Thoracic aorta (tissue), 2 donors: ENCODE results near the gene THEMIS. TPM values are rescaled to one million over a fixed set of nuclear protein-coding genes. Genes with fewer than 3 reads are reported as not detected.

Source experiments
- ATAC-seq: fragments of 150-250 bp; one replicate; pipeline ENCODE4 v1.8.0; 2017; ENCODE audit warnings: low read depth; ENCODE audit not compliant: insufficient number of reproducible peaks, low FRiP score
- DNase-seq: peaks from one replicate; pipeline ENCODE4 v3.0.0-alpha.2; 2020; ENCODE audit warnings: low spot score
- H3K27ac ChIP-seq, 2 donors: fragments of 200-600 bp; sonication (generic); 1 replicate in 1 of 2; 2 replicates in 1 of 2; pipeline ENCODE4 v1.5.1; 2016; ENCODE audit warnings: mild to moderate bottlenecking in 2 of 2, moderate library complexity in 2 of 2
- H3K27me3 ChIP-seq: fragments of 200-600 bp; sonication (generic); replicated peaks from 2 replicates; pipeline ENCODE4 v1.6.0; 2016; ENCODE audit warnings: mild to moderate bottlenecking; ENCODE audit not compliant: insufficient read depth
- H3K36me3 ChIP-seq: fragments of 200-600 bp; sonication (generic); one replicate; pipeline ENCODE4 v1.5.1; 2016
- H3K4me1 ChIP-seq, 2 donors: fragments of 200-600 bp; sonication (generic); 1 replicate in 1 of 2; 2 replicates in 1 of 2; pipeline versions ENCODE4 v1.5.1 to v1.6.0; 2016; ENCODE audit warnings: low read depth in 2 of 2, mild to moderate bottlenecking in 1 of 2; ENCODE audit not compliant: control insufficient read depth in 1 of 2
- H3K4me3 ChIP-seq: fragments of 200-600 bp; sonication (generic); 2 replicates; pipeline ENCODE4 v1.5.1; 2016; ENCODE audit warnings: mild to moderate bottlenecking
- H3K9me3 ChIP-seq: fragments of 200-600 bp; sonication (generic); 2 replicates; pipeline ENCODE4 v1.5.1; 2016
- total RNA-seq, 2 donors: library from RNA; depleted of rRNA; stranded (reverse); fragments of >200 nt; gene quantifications; one replicate each; pipeline versions ENCODE4 v1.1.0 to v1.2.3, GENCODE V29; 2016
- TF ChIP-seq, protein P1 (sequence below): fragments of 200-600 bp; sonication (generic); IDR thresholded peaks from one replicate; pipeline ENCODE4 v1.5.1; 2019; ENCODE audit warnings: antibody characterized with exemption

THEMIS gene
- total RNA-seq, 2 donors from 2014 or later = 1.6 to 1.9 TPM

DNA sequence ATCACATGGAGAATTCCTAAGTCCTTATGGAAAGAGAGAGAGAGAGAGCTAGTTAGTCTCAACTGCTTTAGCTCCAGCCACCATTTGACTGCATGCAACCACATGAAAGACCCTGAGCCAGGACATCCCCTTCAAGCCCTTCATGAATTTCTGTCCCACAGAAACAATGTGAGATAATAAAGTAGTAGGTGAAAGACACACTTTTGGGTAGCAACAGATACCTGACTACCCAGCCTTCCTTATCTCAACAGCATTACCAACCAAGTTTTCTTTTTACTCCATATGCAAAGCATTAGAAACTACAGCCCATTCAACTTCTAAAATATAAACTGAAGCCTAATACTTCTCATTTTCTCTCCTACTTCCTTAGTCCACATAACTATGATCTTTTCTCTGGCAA, 23.2 kb upstream of the THEMIS start:
- H3K9me3 ChIP-seq = no peaks in the 10 kb centered on the region
- ATAC-seq (no peak), DNase-seq (no peak)
- no peaks in the 10 kb centered on the region for H3K4me1 ChIP-seq
- H3K4me3 ChIP-seq = no peak overlapping the region
- no peaks in the 10 kb centered on the region for H3K27me3 ChIP-seq
- TF ChIP-seq, protein P1, sequence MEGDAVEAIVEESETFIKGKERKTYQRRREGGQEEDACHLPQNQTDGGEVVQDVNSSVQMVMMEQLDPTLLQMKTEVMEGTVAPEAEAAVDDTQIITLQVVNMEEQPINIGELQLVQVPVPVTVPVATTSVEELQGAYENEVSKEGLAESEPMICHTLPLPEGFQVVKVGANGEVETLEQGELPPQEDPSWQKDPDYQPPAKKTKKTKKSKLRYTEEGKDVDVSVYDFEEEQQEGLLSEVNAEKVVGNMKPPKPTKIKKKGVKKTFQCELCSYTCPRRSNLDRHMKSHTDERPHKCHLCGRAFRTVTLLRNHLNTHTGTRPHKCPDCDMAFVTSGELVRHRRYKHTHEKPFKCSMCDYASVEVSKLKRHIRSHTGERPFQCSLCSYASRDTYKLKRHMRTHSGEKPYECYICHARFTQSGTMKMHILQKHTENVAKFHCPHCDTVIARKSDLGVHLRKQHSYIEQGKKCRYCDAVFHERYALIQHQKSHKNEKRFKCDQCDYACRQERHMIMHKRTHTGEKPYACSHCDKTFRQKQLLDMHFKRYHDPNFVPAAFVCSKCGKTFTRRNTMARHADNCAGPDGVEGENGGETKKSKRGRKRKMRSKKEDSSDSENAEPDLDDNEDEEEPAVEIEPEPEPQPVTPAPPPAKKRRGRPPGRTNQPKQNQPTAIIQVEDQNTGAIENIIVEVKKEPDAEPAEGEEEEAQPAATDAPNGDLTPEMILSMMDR = no peak
- H3K36me3 ChIP-seq = no peaks in the 10 kb centered on the region
- H3K27ac ChIP-seq = no peak overlapping the region

DNA sequence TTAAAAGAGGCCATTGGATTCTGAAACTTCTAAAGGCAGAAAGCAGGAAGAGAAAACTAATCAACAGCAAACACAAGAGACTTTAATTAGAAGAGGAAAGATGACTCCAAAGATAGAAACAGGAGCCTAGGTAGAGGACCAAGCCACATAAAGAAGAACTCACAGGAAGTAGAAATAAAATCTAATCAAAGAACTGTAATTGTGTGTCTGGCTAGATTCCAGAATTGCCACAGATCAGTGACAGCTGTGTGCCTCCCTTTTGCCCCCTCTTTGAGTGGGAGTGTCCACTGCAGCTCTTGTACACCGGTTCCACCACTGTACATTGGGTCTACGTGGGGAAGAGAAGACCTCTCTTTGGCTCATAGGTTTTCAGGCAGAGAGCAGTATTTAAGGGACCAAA, 22.3 kb upstream of the THEMIS start:
- ATAC-seq (no peak), DNase-seq (no peak)
- no peak overlapping the region for H3K4me3 ChIP-seq
- H3K9me3 ChIP-seq = no peaks in the 10 kb centered on the region
- no peaks in the 10 kb centered on the region for H3K4me1 ChIP-seq
- TF ChIP-seq, protein P1 = no peak
- H3K27ac ChIP-seq = no peak overlapping the region
- no peaks in the 10 kb centered on the region for H3K36me3 ChIP-seq
- H3K27me3 ChIP-seq = no peaks in the 10 kb centered on the region

DNA sequence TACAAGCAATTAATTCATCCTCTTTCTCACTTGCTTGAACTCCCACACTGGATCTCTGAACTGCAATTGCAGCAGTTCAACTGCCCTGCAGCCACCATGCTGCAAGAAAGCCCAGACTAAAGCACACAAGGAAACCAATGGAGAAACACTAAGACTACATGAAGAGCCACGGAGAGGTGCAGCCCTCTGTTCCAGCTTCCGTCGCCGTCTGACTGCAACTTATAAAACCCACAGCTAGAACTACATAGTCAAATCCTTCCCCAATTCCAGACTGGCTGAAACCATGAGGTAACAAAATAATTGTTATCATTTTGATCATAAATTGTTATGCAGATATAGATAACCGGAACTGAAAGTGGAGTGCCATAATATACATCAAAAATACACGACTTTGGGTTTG, 21.1 kb upstream of the THEMIS start:
- no peak for ATAC-seq
- DNase-seq = no peak
- Histone ChIP-seq H3K27me3 (no peaks in the 10 kb centered on the region), H3K9me3 (no peaks in the 10 kb centered on the region), H3K27ac (no peak overlapping the region), H3K4me3 (no peak overlapping the region), H3K4me1 (no peaks in the 10 kb centered on the region), H3K36me3 (no peaks in the 10 kb centered on the region)
- TF ChIP-seq, protein P1 = no peak

DNA sequence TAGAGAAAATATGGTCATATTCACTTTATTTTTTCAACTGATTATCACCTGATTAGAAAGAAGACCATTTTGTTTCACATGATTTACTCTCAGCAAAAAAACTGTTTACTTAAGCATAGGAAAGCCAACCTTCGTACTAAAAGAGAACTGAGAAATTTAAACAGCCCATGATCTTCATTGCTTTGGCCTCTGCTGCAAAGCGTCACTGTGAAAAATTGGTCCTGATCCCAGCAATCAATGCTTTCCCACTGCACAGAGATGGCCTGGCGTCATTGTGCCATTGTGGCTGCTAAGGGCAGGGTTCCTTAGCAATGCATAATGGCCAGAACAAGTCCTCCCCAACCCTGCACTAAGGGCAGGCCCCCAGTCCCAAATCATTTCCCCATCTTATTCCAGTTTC, 19.9 kb upstream of the THEMIS start:
- no peak for DNase-seq
- ATAC-seq = no peak
- H3K27me3 ChIP-seq = no peaks in the 10 kb centered on the region
- no peak overlapping the region for H3K4me3 ChIP-seq
- TF ChIP-seq, protein P1 = no peak
- no peaks in the 10 kb centered on the region for H3K9me3 ChIP-seq
- no peaks in the 10 kb centered on the region for H3K36me3 ChIP-seq
- no peak overlapping the region for H3K27ac ChIP-seq
- no peaks in the 10 kb centered on the region for H3K4me1 ChIP-seq

DNA sequence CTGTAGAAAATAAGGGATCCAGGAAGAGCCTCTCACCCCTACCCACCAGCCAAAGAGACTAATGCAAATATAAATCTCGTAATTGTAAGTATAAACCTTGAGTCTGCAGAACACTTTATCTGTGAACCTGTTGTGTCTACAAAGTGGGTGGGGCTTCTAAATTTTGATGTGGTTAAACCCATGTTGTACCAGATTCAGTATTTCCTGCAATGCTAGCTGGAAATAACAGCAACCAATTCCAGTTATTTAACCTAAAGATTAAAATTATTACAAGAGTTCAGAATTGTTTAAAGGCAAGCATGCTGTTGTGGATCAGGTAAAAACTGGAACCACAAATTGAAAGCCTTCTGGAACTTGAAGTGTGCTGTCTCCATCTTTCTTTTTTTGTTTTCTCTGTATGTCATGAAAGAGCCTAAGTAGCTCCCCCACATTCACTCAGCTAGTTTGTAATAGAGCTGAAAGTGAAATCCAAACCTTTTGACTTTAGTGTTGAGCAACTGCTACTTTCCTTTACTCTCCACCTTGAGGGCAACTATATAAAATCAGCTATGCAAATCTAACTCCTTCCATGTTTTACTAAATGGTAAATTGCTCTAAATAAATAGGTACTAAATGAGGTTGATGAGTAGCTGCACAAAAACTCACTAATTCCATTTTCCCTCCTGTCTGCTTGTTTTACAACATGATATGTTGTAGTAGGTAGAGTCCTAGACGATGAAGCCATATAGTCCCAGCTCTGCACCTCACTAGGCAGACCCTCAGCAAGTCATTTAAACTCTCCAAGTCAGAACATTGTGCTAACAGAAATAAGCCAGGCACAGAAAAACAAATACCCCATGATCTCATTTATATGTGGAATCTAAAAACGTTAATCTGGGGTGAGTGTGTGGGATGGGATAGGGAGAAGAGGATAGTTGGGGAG, 17.9 kb upstream of the THEMIS start:
- DNase-seq (no peak), ATAC-seq (no peak)
- Histone ChIP-seq H3K4me3 (no peak overlapping the region), H3K27me3 (no peaks in the 10 kb centered on the region), H3K27ac (no peak overlapping the region), H3K4me1 (no peaks in the 10 kb centered on the region), H3K9me3 (no peaks in the 10 kb centered on the region), H3K36me3 (no peaks in the 10 kb centered on the region)
- TF ChIP-seq, protein P1 = no peak
